Chondrocyte (in vitro differentiated cells): ENCODE measurements around the gene GRK3. TPM values are rescaled to one million over a fixed set of nuclear protein-coding genes. Genes with fewer than 3 reads are reported as not detected.
A peak's percentile ranks its signal among the peaks of the same experiment; 100 is the strongest.
"Not testable (repeated sequence)": the region's sequence is repeated elsewhere in the genome, so short reads cannot be mapped to it uniquely, and the experiment has no call there.

Experiments used
- DNase-seq: peaks from one replicate; pipeline ENCODE4 v3.0.0; 2021; ENCODE audit warnings: mixed read lengths, low spot score
- H3K27ac Mint-ChIP-seq: one replicate; pipeline ENCODE4 v1.8.0; 2021; ENCODE audit warnings: mild to moderate bottlenecking, moderate library complexity, mixed read lengths; ENCODE audit not compliant: unreplicated experiment
- H3K27me3 Mint-ChIP-seq: 2 replicates; pipeline ENCODE4 v1.8.0; 2021; ENCODE audit warnings: low read depth, mixed read lengths
- H3K36me3 Mint-ChIP-seq: 2 replicates; pipeline ENCODE4 v1.8.0; 2021; ENCODE audit warnings: low read depth, mixed read lengths
- H3K4me1 Mint-ChIP-seq: 2 replicates; pipeline ENCODE4 v1.8.0; 2021; ENCODE audit warnings: low read depth, mild to moderate bottlenecking, mixed read lengths
- H3K4me3 Mint-ChIP-seq: one replicate; pipeline ENCODE4 v1.8.0; 2021; ENCODE audit warnings: mild to moderate bottlenecking, moderate library complexity, mixed read lengths; ENCODE audit not compliant: unreplicated experiment
- H3K9me3 Mint-ChIP-seq: 2 replicates; pipeline ENCODE4 v1.8.0; 2021; ENCODE audit warnings: low read depth, mixed read lengths
- total RNA-seq: library from RNA; stranded (reverse); gene quantifications from 3 replicates; pipeline ENCODE4 v1.2.1, GENCODE V29; 2021
- TF ChIP-seq, protein P1 (sequence below): fragments of 200-600 bp; sonication (generic); IDR thresholded peaks from 2 replicates; pipeline ENCODE4 v1.5.0; 2021; ENCODE audit warnings: antibody characterized with exemption, mild to moderate bottlenecking, moderate library complexity

GRK3 gene
- total RNA-seq, 1 donor from 2014 or later: 2.0 TPM

DNA sequence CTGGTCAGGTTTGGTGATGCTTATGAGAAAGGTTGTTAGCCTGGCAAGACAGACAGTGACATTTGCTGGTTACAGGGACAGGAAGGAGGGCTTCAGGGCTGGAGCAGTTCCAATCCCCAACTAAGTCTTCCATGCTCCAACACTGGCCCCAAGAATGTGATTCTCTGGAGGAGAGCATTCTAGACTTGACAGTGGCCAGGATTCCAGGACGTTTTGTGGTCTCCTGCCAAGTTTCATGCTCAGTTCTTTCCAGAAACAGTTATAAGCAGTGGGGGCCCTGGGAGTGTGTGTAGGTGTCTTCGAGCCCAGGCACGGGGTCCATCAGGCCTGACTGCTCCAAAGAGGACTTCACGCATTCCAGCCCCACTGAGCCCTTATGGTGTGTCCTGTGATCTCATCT, 8.9 kb upstream of the GRK3 start:
- Mint-ChIP-seq H3K27ac (no peak overlapping the region), H3K9me3 (no peaks in the 10 kb centered on the region), H3K36me3 (no peaks in the 10 kb centered on the region), H3K4me3 (no peak overlapping the region), H3K27me3 (no peaks in the 10 kb centered on the region), H3K4me1 (no peaks in the 10 kb centered on the region)
- TF ChIP-seq, protein P1, sequence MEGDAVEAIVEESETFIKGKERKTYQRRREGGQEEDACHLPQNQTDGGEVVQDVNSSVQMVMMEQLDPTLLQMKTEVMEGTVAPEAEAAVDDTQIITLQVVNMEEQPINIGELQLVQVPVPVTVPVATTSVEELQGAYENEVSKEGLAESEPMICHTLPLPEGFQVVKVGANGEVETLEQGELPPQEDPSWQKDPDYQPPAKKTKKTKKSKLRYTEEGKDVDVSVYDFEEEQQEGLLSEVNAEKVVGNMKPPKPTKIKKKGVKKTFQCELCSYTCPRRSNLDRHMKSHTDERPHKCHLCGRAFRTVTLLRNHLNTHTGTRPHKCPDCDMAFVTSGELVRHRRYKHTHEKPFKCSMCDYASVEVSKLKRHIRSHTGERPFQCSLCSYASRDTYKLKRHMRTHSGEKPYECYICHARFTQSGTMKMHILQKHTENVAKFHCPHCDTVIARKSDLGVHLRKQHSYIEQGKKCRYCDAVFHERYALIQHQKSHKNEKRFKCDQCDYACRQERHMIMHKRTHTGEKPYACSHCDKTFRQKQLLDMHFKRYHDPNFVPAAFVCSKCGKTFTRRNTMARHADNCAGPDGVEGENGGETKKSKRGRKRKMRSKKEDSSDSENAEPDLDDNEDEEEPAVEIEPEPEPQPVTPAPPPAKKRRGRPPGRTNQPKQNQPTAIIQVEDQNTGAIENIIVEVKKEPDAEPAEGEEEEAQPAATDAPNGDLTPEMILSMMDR: no peak
- no peak for DNase-seq

DNA sequence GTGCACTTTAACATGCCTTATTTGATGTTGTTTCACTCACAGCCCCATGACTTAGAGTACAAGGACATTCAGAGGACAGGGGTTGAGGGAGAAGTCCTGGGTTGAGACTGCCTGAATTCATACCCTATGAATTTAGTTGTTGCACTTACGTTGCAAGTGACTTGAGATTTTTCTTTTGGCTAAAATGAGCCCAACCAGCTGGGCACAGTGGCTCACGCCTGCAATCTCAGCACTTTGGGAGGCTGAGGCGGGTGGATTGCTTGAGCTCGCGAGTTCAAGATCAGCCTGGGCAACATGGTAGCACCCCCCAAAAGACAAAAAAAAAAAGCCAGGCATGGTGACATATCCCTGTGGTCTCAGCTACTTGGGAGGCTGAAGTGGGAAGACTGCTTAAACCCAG, 7.3 kb upstream of the GRK3 start:
- H3K4me1 Mint-ChIP-seq: no peaks in the 10 kb centered on the region
- no peaks in the 10 kb centered on the region for H3K27me3 Mint-ChIP-seq
- no peaks in the 10 kb centered on the region for H3K36me3 Mint-ChIP-seq
- no peak overlapping the region for H3K27ac Mint-ChIP-seq
- TF ChIP-seq, protein P1: no peak
- no peak overlapping the region for H3K4me3 Mint-ChIP-seq
- DNase-seq: no peak
- H3K9me3 Mint-ChIP-seq: peaks cover 7% of the 10 kb centered on the region

DNA sequence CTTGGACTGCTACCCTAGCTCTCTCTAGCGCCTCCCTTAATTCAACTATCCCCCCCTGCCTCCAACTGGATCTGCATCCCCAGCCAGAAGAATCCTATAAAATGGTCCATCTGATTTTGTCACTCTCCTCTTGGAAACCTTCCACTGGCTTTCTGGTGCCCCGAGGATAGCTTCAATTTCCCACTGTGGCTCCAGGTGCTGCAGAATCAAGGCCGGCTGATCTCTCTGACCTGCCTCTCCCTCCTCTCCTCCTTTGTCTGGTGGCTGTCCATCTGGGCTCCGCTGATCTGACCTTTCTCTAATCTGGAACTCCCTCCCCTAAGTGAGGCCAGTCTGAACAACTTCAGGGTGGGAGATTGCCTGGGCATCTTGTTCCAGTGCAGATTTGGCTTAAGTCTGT, 6.1 kb upstream of the GRK3 start:
- H3K27ac Mint-ChIP-seq: no peak overlapping the region
- H3K36me3 Mint-ChIP-seq: no peaks in the 10 kb centered on the region
- no peak overlapping the region for H3K4me3 Mint-ChIP-seq
- no peaks in the 10 kb centered on the region for H3K27me3 Mint-ChIP-seq
- TF ChIP-seq, protein P1: no peak
- no peak for DNase-seq
- peaks cover 7% of the 10 kb centered on the region for H3K9me3 Mint-ChIP-seq
- H3K4me1 Mint-ChIP-seq: peaks cover 2% of the 10 kb centered on the region

DNA sequence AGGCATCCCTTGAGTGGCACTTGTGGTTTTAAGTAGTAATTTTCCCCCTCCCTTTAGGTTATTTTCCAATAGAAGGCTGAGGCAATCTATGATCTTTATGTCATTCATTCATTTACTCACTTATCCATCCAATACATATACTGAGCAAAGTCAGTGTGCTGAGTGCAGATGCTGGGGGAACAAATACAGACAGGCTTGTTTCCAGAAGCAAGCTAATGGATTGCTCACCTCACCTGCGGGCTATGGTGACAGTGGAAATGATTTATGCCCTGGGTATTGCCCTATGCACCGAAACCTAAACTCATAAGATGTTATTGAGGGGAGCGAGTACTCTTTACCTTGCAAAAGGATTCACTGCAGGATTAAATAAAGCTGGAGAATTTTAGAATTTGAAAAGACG, 4.6 kb upstream of the GRK3 start:
- H3K27me3 Mint-ChIP-seq, H3K9me3 Mint-ChIP-seq, H3K27ac Mint-ChIP-seq, H3K36me3 Mint-ChIP-seq, DNase-seq, H3K4me3 Mint-ChIP-seq: not testable (repeated sequence)
- peaks cover 13% of the 10 kb centered on the region for H3K4me1 Mint-ChIP-seq

DNA sequence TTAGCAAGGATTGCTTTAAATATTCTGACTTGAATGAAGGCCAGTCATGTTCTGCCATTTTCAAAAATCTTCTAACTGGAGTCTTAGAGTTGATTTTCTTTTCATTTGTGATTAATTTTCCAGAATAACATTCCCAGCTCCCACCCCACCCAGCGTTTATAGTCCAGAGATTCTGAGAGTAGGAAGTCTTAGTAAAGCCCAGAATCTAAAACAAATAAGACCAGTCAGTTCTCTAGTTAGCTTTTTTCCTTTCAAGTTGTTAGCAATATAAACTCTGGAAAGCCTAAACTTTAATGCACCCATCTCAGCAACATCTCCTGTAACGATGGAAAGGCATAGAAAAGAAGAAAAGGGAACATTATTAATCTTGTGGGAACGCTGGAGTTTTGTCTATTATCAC, 3.3 kb upstream of the GRK3 start:
- H3K27me3 Mint-ChIP-seq, H3K9me3 Mint-ChIP-seq, H3K27ac Mint-ChIP-seq, H3K4me3 Mint-ChIP-seq, DNase-seq, H3K36me3 Mint-ChIP-seq: not testable (repeated sequence)
- H3K4me1 Mint-ChIP-seq: peaks cover 18% of the 10 kb centered on the region

DNA sequence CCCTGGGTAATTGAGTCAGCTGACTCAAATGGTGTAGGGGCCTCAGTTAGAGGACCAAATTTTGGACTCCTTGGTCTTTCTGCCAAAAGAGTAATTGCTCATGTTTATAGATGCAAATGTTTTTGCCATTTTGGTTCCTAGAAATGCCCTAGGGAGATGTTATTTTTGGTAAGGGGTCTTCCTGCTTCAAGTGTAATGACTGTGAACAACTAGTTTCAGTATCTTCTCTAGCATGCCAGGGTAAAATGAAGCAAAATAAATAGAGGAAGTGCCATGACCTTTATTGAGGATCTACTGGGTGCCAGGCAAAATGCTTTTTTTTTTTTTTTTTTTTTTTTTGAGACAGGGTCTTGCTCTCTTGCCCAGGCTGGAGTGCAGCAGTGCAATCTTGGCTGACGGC, 2.5 kb upstream of the GRK3 start:
- H3K36me3 Mint-ChIP-seq, DNase-seq, H3K9me3 Mint-ChIP-seq, H3K27ac Mint-ChIP-seq, H3K4me3 Mint-ChIP-seq, H3K27me3 Mint-ChIP-seq: not testable (repeated sequence)
- H3K4me1 Mint-ChIP-seq: peaks cover 18% of the 10 kb centered on the region

DNA sequence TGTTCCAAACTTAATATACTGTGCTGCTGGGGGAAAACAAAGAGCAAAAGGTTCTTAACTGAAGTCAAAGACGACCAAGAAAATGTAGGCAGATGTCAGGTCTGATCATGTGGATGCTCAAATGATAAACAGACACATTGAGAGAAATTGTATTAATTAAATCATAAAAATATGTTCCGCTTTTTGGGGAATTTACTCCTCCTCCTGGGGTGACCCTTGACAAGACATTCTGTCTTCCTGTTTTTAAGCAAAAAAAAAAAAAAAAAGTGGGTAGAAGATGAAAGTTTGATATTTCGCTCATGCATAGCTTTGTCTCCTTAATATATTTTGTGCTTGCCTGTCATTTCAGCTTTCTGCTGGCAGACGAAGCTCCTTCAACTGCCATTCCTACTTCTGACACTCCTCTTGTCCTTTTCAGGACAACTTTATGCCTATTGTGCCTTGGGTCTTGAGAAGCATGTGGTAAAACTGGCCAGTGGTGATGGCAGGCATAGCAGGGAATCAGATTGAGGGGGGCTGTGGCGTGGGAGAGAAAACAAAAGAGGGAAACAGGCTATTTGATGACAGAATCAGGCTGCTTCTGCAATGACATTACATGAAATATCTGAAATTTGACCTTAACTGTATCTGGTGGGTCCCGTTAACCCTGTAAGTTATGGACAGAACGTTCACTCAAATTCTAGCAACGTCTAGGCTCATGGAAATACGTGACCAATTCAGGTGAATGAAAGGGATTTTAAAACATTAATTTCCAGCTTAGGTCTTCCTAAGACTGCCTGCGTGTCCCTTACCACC, 1.3 kb upstream of the GRK3 start:
- not testable (repeated sequence) for DNase-seq, H3K36me3 Mint-ChIP-seq, H3K27me3 Mint-ChIP-seq, H3K9me3 Mint-ChIP-seq
- peak overlapping the region; percentile 9 for H3K27ac Mint-ChIP-seq
- peak overlapping the region; percentile 79 for H3K4me3 Mint-ChIP-seq
- peaks cover 18% of the 10 kb centered on the region for H3K4me1 Mint-ChIP-seq
